Measurements from ENCODE around the gene SUPV3L1. TPM values are rescaled to one million over a fixed set of nuclear protein-coding genes. Genes with fewer than 3 reads are reported as not detected.

The SUPV3L1 gene
- total and polyA plus RNA-seq, 10 of the 15 experiments (the other 5 are each of a cell fraction or from before 2014, with no cell fraction given): 18.4 to 57.8 (median 44.2) TPM

GRCh38 chr10:69209787-69210484, 29.9 kb downstream of the SUPV3L1 start (continued):
- TF ChIP-seq E2F8 (IDR thresholded peaks at IDR 0.05; ENCODE audit: low read depth, partially characterized antibody) (no peak), MXI1 (IDR thresholded peaks at IDR 0.05; ENCODE audit: low read depth, low read length) (no peak), SMARCA5 (IDR thresholded peaks at IDR 0.05) (no peak), BHLHE40 (IDR thresholded peaks at IDR 0.05; ENCODE audit: borderline replicate concordance in 1 of 2, low read depth in 2 of 2, low read length in 1 of 2) (no peak), TCF12 (IDR thresholded peaks at IDR 0.05; ENCODE audit: low read depth, low read length) (no peak), SRF (IDR thresholded peaks at IDR 0.05; ENCODE audit: low read depth in 2 of 2, low read length in 2 of 2) (no peak), NFIC (IDR thresholded peaks at IDR 0.05; ENCODE audit: low read depth, low read length) (no peak), TARDBP (IDR thresholded peaks at IDR 0.05; ENCODE audit: borderline replicate concordance) (no peak)

- Histone ChIP-seq H3K27ac (ENCODE audit: control insufficient read depth, insufficient read depth) (no peak overlapping the region), H3K27me3 (replicated peaks in 1 of 2; ENCODE audit: control insufficient read depth in 2 of 2, insufficient read depth in 2 of 2, low read length in 1 of 2) (no peaks in the 10 kb centered on the region), H3K36me3 (ENCODE audit: control insufficient read depth in 2 of 2, insufficient read depth in 2 of 2, low read length in 1 of 2) (peaks cover 5% of the 10 kb centered on the region in 2 experiments; a peak in 3 of 4 replicates), H3K9ac (ENCODE audit: control insufficient read depth, insufficient read depth, low read length) (no peak overlapping the region), H3K4me1 (ENCODE audit: control insufficient read depth, insufficient read depth, low read length) (no peaks in the 10 kb centered on the region), H3K79me2 (ENCODE audit: control insufficient read depth, insufficient read depth, low read length) (no peaks in the 10 kb centered on the region), H3K9me3 (replicated peaks; ENCODE audit: control insufficient read depth, insufficient read depth, low read length) (no peaks in the 10 kb centered on the region; the same call in 2 of the 3 replicates), H3K4me2 (ENCODE audit: control insufficient read depth, insufficient read depth) (no peak overlapping the region), H4K20me1 (ENCODE audit: control insufficient read depth, insufficient read depth) (no peaks in the 10 kb centered on the region), H2AFZ (ENCODE audit: control insufficient read depth, low read depth, low read length) (no peak overlapping the region), H3K4me3 (no peak overlapping the region)
- ATAC-seq (no peak), FAIRE-seq (no peak), DNase-seq (ENCODE audit: low read depth, low spot score) (no peak)
- in situ Hi-C loops (cut with MboI): no loop called here
- WGBS (ENCODE audit: insufficient coverage, insufficient replicate concordance, low lambda C conversion rate, missing lambda C conversion rate): 63% methylated on average over 2 of the region's 2 CpGs
- no TSS peak for BruUV-seq (replicated peaks)
- CTCF ChIA-PET: no interaction called here
- RAD21 ChIA-PET (ENCODE audit: unreplicated experiment): interaction anchor here (0.6 to 1.0 kb wide), 2 partner anchors 15 to 757 kb away, joined by 3 read pairs; no protein-coding TSS in a partner anchor
- SMC1A ChIA-PET (ENCODE audit: uncharacterized antibody, unreplicated experiment): interaction anchor here (1.0 to 1.5 kb wide), 3 partner anchors 9 to 185 kb away, joined by 3 to 4 read pairs (median 3); no protein-coding TSS in a partner anchor
- POLR2A ChIA-PET: no interaction called here
- intact Hi-C loops (cut with micrococcal nuclease; ENCODE audit: unreplicated experiment): no loop called here
- TF ChIP-seq EGR1 (IDR thresholded peaks at IDR 0.05; ENCODE audit: borderline replicate concordance in 1 of 2, low read depth in 2 of 2, low read length in 2 of 2) (no peak), PBX3 (IDR thresholded peaks at IDR 0.05; ENCODE audit: insufficient replicate concordance, low read depth, low read length) (no peak), MYB (IDR thresholded peaks at IDR 0.05; ENCODE audit: borderline replicate concordance, low read depth, low read length) (no peak), SMAD5 (IDR thresholded peaks at IDR 0.05; ENCODE audit: low read depth) (no peak), POLR2AphosphoS2 (IDR thresholded peaks at IDR 0.05; ENCODE audit: low read depth, low read length) (no peak), POLR2A (IDR thresholded peaks at IDR 0.05; ENCODE audit: low read depth, low read length) (no peak), ZBTB11 (CRISPR knock-in tag; IDR thresholded peaks at IDR 0.05) (no peak), KAT2A (conservative IDR thresholded peaks at IDR 0.05; ENCODE audit: control insufficient read depth, low read depth, low read length) (no peak)
Measured at GRCh38 chr10:69211104-69211503, 31.1 kb downstream of the SUPV3L1 start.

Measured in GM12878 (cell line).